Stimulated activated CD4-positive, alpha-beta T cell treated with anti-CD3 and anti-CD28 coated beads, Interleukin-2, amount 100 ng/mL, for 48 hours (primary cell): ENCODE data around the gene PDE3B.
"Not testable (repeated sequence)": the region's sequence is repeated elsewhere in the genome, so short reads cannot be mapped to it uniquely, and the experiment has no call there.

ENCODE experiments used
- DNase-seq, 2 donors: peaks; one replicate each; pipeline ENCODE4 v3.0.0-alpha.2; 2020

Gene PDE3B

GRCh38 chr11:14678350-14678749 is 34.7 kb downstream of the PDE3B start:
- DNase-seq, result no peak

- DNase-seq, result no peak
These were observed 36.1 kb downstream of the PDE3B start for GRCh38 chr11:14679662-14680061.

DNA sequence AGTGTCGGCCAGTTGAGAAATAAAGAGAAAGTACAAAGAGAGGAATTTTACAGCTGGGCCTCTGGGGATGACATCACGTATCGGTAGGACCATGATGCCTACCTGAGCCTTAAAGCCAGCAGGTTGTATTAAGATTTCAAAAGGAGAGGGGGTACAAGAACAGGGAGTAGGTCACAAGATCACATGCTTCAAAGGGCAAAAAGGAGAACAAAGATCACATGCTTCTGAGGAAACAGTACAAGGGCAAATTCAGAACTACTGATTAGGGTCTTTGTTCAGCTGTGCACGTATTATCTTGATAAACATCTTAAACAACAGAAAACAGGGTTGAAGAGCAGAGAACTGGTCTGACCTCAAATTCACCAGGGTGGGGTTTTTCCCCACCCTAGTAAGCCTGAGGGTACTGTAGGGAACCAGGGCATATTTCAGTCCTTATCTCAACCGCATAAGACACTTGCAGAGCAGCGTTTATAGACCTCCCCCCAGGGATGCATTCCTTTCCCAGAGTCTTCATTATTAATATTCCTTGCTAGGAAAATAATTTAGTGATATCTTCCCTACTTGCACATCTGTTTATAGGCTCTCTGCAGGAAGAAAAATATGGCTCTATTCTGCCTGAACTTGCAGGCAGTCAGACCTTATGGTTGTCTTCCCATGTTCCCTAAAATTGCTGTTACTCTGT is 40.8 kb downstream of the PDE3B start:
- DNase-seq, result not testable (repeated sequence)

- no peak for DNase-seq
These were observed 43.9 kb downstream of the PDE3B start for GRCh38 chr11:14687456-14687855.

DNA sequence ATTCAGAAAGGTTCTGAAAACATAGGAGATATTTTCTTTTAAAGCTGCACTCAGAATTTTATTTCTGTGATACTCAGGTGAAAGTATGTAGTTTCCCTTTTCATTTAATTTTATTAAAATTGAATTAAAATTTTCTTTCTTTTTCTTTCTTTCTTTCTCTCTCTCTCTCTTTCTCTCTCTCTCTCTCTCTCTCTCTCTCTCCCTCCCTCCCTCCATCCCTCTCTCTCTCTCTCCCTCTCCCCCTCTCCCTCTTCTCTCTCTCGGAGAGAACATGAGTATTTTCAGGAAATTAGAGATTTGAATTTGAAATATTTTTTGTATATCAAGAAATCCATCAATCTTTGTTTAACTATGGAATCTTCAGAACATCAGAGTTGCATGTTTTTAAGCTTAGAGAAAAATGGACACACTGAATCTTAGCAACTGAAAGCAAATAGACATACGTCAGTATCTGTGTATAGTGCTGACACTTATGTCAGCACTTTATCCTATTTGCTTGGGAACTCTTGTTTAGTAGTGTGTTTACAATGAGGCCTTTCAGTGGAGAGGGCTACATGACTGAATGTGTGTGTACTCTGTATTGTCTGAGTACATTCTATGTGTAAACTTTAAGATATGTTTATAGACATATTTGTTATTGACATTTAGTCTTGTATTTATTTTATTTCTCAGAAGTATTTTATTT is 44.5 kb downstream of the PDE3B start:
- DNase-seq, result no peak

- DNase-seq, result not testable (repeated sequence)
These were observed 52.1 kb downstream of the PDE3B start for GRCh38 chr11:14695656-14696055.

- no peak for DNase-seq
These were observed 55.2 kb downstream of the PDE3B start for GRCh38 chr11:14698771-14699170.

DNA sequence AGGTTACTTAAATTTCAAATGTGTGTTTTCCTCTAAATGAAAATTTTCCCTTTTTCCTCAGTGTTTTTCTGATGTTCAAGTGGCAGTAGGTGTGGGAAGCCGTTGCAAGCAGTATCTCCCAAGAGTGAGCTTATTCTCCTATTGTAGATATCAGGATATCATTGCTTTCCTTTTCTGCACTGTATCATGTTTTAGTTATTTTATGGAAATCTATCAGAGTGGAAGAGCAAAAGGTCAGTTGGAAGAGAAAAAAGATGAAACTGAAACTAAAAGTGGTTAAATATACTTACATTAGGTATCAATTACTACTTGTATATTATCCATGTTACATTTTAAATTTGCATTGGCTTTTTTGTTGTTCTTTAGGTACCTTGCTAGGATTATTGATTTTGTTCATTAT is 57.0 kb downstream of the PDE3B start:
- no peak for DNase-seq

DNA sequence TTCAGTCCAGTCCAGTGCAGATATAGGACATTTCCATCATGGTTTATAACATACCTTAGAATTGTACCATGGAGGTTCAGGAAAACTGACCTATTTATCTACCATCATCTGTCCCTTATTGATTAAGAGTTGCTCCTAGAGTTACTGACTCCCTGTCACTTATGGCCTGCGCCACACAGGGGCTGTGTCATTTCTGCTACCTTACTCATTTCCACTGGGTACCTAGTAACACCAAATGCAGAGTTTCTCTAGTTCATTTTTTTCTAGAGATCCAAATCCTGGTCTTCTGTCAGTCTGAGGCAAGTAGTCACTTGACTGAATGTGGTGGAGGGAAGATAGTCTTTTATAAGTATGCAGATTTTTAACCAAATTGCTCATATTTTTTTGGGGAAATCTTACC is 59.2 kb downstream of the PDE3B start:
- DNase-seq, result no peak

GRCh38 chr11:14703731-14704130 is 60.1 kb downstream of the PDE3B start:
- DNase-seq, result no peak

- no peak for DNase-seq
These were observed 61.5 kb downstream of the PDE3B start for GRCh38 chr11:14705067-14705466.

- DNase-seq, result no peak
These were observed 70.1 kb downstream of the PDE3B start for GRCh38 chr11:14713496-14714244.

DNA sequence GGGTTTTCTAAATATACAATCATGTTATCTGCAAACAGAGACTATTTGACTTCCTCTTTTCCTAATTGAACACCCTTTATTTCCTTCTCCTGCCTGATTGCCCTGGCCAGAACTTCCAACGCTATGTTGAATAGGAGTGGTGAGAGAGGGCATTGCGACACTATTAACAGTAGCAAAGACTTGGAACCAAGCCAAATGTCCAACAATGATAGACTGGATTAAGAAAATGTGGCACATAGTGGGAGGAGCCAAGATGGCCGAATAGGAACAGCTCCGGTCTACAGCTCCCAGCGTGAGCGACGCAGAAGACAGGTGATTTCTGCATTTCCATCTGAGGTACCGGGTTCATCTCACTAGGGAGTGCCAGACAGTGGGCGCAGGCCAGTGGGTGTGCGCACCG is 72.1 kb downstream of the PDE3B start:
- DNase-seq, result not testable (repeated sequence)

GRCh38 chr11:14722496-14722895 is 78.9 kb downstream of the PDE3B start:
- DNase-seq, result no peak

DNA sequence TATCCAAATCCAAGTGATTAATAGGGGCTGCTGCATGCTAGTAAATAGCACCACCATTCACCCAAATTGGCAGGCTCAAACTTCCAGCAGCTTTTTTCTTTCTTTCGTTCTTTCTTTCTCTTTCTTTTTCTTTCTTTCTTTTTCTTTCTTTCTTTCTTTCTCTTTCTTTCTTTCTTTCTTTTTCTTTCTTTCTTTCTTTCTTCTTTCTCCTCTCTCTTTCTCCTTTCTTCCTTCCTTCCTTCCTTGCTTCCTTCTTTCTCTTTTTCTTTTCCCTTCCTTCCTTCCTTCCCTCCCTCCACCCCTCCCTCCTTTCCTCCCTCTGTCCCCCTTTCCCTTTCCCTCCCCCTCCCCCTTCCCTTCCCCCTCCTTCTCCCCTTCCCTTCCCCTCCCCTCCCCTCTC is 81.5 kb downstream of the PDE3B start:
- no peak for DNase-seq

GRCh38 chr11:14727215-14727614 is 83.6 kb downstream of the PDE3B start:
- DNase-seq, result no peak

DNA sequence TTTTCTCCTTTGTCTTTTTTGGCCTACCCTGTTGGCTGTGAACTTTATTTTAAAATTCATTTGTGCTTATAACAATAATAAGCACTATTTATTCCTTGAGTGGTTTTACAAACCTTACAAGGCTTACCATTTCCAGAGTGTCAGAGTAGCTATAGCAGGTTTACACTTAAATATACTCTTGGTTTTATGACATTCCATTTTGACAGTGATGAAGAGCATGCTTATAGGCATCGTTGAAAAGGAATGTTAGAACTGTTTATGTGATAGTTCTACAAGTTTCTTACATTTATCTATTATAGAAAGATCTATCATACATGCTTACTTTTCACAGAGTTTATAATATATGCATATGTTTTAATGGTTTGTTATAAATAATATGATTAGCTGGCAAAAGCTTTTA is 84.1 kb downstream of the PDE3B start:
- no peak for DNase-seq

- DNase-seq, result not testable (repeated sequence)
These were observed 96.9 kb downstream of the PDE3B start for GRCh38 chr11:14740539-14740938.

GRCh38 chr11:14741195-14741594 is 97.6 kb downstream of the PDE3B start:
- DNase-seq, result no peak

GRCh38 chr11:14742849-14743559 is 99.4 kb downstream of the PDE3B start:
- DNase-seq, result no peak

- DNase-seq, result not testable (repeated sequence)
These were observed 100.1 kb downstream of the PDE3B start for GRCh38 chr11:14743667-14744066.

GRCh38 chr11:14746857-14747395 is 103.3 kb downstream of the PDE3B start:
- DNase-seq, result no peak

DNA sequence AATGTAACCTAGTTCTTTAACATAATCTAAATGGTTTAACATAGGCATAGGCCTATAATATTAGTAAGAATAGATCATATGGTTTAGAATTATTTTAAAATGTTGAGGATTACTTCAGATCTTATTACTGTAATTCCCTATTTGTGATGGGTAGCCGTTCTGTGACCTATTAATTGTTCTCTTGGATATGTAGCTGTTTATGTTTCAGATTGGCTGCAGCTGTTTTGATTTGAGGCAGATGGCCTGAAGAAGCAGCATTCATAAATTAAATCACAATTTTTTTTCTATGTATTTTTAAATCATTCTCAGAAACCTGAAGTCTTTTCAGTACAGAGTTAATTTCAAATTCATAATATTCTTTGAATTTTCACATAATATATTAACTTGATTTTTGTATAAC is 104.5 kb downstream of the PDE3B start:
- DNase-seq, result no peak
